Cardiac atrium fibroblast (primary cell): ENCODE results near the gene DYNLRB2. TPM values are rescaled to one million over a fixed set of nuclear protein-coding genes. Genes with fewer than 3 reads are reported as not detected.

ENCODE experiments used
- total RNA-seq: library from RNA; depleted of rRNA; stranded (reverse); fragments of >200 nt; gene quantifications from 2 replicates; pipeline ENCODE4 v1.2.3, GENCODE V29; 2015

Gene DYNLRB2
- not detected in 2 replicates for total RNA-seq

GRCh38 chr16:80540516-80541305 lies at the start of gene DYNLRB2:
DYNLRB2 (plus strand) TSS chr16:80540993; CDS start chr16:80541077, 84 bp downstream.

